GM08714 (cell line): Measurements from ENCODE around the gene IWS1.
"Not testable (repeated sequence)": the region's sequence is repeated elsewhere in the genome, so short reads cannot be mapped to it uniquely, and the experiment has no call there.

Experiments
- H3K4me3 ChIP-seq: fragments of 200-500 bp; sonication (Bioruptor generic); 2 replicates; pipeline ENCODE4 v1.5.1; 2014; ENCODE audit warnings: mild to moderate bottlenecking, low read length, inconsistent platforms
- ZNF274 ChIP-seq: IDR thresholded peaks from 2 replicates; pipeline ENCODE4 v1.6.1; 2012; ENCODE audit warnings: mild to moderate bottlenecking, low read depth, low read length

Gene IWS1

GRCh38 chr2:127527001-127527804 lies 914 bp upstream of the IWS1 start:
- H3K4me3 ChIP-seq: peak overlapping the region; percentile 96
- no peak for TF ChIP-seq ZNF274

- no peak for TF ChIP-seq ZNF274
- H3K4me3 ChIP-seq: peak overlapping the region; percentile 96
Measured at GRCh38 chr2:127525691-127526131, 578 bp downstream of the IWS1 start.

DNA sequence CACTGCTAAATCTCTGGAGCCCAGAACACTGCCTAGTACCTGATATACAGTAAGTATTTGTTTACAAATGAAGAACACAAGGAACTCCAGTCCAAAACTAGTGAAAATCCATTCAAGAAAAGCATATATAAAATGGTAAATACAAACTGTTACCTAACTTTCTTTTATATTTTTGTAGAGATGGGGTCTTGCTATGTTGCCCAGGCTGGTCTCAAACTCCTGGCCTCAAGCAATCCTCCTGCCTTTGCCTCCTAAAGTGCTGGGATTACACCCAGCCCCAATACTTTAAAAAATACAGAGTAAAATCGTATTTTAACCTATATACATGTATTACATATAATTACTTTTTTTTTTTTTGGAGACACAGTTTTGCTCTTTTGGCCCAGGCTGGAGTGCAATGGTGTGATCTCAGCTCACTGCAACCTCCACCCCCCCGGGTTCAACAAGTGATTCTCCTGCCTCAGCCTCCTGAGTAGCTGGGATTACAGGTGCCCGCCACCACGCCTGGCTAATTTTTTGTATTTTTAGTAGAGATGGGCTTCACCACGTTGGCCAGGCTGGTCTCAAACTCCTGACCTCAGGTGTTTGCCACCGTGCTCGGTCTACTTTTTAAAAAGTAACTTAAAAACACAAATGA lies 2.0 kb downstream of the IWS1 start:
- not testable (repeated sequence) for H3K4me3 ChIP-seq

DNA sequence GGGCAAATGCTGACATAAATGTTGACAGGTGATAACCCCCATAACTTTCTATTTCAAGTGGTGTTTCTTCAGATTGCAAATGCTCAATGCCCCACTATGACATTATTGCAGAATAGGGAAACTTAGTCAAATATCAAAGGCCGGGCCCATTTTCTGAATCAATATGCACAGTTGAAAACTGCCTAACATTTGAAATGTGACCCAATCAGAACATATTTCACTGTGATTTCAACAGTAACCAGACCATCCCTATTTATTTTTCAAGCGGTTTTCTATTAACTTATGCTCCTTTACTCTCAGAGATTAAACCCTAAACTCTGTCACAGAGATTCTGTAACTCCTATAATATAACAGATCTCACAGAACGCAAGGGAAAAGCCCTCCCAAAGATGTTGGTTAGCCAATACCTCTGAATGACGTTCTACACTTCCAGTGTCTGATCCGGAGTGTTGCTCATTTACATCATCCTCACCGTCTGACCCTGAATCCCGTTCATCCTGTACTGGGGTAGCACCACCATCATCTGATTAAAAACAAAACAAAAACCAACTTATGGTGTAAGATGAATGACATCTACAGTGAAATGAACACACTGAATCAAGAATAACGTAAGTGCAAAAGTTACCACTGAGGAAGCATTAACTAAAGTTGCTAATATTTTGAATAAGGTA lies 2.9 kb downstream of the IWS1 start:
- no peak overlapping the region for H3K4me3 ChIP-seq
- TF ChIP-seq ZNF274: no peak

DNA sequence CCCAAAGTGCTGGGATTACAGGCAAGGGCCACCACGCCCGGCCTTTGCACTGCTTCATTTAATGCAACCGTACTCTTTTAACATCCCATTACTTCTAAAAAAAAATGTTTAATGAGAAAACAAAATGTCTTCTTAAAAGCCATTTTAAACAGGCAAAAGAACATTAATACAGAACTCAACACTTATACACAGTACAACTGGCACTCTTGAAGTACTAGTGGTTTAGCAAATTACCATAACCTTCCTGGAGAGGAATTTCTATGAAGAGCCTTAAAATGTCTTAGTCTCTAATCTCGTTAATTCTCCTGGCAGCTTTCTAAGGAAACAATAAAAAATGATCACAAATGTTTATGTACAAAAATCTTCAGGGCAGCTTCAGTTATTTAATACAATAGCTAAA lies 5.9 kb downstream of the IWS1 start:
- no peak overlapping the region for H3K4me3 ChIP-seq
- no peak for TF ChIP-seq ZNF274

DNA sequence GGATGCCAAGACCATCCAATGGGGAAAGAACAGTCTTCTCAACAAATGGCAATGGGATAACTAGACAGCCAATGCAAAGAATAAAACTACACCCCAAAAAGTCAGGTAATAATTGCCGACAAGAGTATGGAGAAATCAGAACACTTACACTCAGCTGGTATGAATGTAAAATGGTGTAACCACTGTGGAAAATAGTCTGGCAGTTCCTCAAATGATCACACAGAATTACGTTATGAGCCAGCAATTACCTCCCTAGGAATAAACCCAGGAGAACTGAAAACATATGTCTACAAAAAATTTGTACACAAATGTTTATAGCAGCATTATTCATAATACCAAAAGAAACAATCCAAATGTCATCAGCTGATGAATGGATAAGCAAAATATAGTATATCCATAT lies 8.8 kb downstream of the IWS1 start:
- H3K4me3 ChIP-seq: no peak overlapping the region

GRCh38 chr2:127516041-127516762 lies 10.1 kb downstream of the IWS1 start:
- H3K4me3 ChIP-seq: no peak overlapping the region
- no peak for TF ChIP-seq ZNF274

More for the DNA sequence above, 8.8 kb downstream of the IWS1 start:
- no peak for TF ChIP-seq ZNF274

GRCh38 chr2:127515383-127515915 lies 10.8 kb downstream of the IWS1 start:
- no peak for TF ChIP-seq ZNF274
- no peak overlapping the region for H3K4me3 ChIP-seq

GRCh38 chr2:127514485-127514884 lies 11.8 kb downstream of the IWS1 start:
- no peak for TF ChIP-seq ZNF274
- no peak overlapping the region for H3K4me3 ChIP-seq

DNA sequence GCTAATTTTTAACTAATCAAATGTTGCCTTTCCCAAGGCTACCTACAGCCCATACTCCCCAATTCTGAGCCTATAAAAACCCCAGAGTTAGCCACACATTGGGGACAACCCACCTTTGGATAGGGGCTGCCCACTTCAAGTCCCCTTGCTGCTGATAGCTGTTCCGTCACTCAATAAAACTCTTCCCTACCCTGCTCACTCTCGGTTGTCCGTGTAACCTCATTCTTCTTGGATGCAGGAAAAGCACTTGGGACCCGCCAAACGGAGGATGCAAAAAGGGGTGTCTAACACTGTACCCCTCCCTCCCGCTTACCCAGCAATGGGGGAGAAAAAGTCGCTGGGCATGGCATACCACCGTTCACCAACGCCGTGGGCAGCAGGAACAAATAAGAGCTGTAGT lies 12.2 kb downstream of the IWS1 start:
- no peak for TF ChIP-seq ZNF274
- H3K4me3 ChIP-seq: no peak overlapping the region

- H3K4me3 ChIP-seq: no peak overlapping the region
- TF ChIP-seq ZNF274: no peak
Measured at GRCh38 chr2:127512362-127512761, 13.9 kb downstream of the IWS1 start.

- no peak overlapping the region for H3K4me3 ChIP-seq
- TF ChIP-seq ZNF274: no peak
Measured at GRCh38 chr2:127511917-127512316, 14.4 kb downstream of the IWS1 start.

DNA sequence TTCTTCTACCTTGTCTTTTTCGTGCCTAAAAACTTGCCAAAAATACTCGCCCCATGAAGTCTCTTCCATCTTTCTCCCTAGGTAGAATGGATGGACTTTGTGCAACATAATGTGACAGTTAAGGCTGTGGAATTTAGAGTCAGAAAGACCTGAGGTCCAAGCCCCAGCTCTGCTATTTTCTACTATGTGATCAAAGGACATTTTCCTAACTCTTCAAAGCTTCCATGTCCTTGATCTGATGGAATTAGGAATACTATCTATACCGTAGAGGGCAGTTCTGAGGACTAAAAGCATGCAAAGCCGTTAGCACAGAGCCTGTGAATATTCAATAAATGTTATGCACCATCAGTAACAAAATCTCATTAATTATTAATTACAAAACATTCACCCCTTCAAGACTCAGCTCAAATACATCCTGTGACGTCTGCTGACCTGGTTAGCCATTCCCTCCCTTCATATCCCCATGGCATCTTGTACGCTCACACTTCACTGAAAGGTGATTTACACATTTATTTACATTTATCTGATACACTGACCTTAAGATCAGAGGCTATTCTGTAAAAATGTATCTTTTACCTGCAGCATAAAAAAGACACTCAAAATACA lies 15.1 kb downstream of the IWS1 start:
- no peak for TF ChIP-seq ZNF274
- no peak overlapping the region for H3K4me3 ChIP-seq

GRCh38 chr2:127510073-127510472 lies 16.2 kb downstream of the IWS1 start:
- TF ChIP-seq ZNF274: no peak

More at GRCh38 chr2:127510073-127510472, 16.2 kb downstream of the IWS1 start:
- H3K4me3 ChIP-seq: no peak overlapping the region
